Pons (tissue), 1 donor: ENCODE data around the gene PCGF5.
"Not testable (repeated sequence)": the region's sequence is repeated elsewhere in the genome, so short reads cannot be mapped to it uniquely, and the experiment has no call there.

Experiments used
- DNase-seq: peaks from one replicate; pipeline ENCODE4 v3.0.0-alpha.2; 2016; ENCODE audit warnings: low spot score

The PCGF5 gene

GRCh38 chr10:91286572-91286971 lies 66.1 kb downstream of the PCGF5 start:
- no peak for DNase-seq

GRCh38 chr10:91287276-91287675 lies 66.8 kb downstream of the PCGF5 start:
- DNase-seq, result no peak

GRCh38 chr10:91287912-91288311 lies 67.4 kb downstream of the PCGF5 start:
- DNase-seq, result no peak

GRCh38 chr10:91289305-91289704 lies 68.8 kb downstream of the PCGF5 start:
- DNase-seq, result no peak

- no peak for DNase-seq
Observed at GRCh38 chr10:91290607-91291006, 70.1 kb downstream of the PCGF5 start.

- no peak for DNase-seq
Observed at GRCh38 chr10:91294134-91294906, 73.9 kb downstream of the PCGF5 start.

- no peak for DNase-seq
Observed at GRCh38 chr10:91295346-91295745, 74.9 kb downstream of the PCGF5 start.

- DNase-seq, result no peak
Observed at GRCh38 chr10:91296471-91296870, 76.0 kb downstream of the PCGF5 start.

GRCh38 chr10:91298224-91298871 lies 77.9 kb downstream of the PCGF5 start:
- peak; percentile 63 for DNase-seq

- DNase-seq, result no peak
Observed at GRCh38 chr10:91299999-91300575, 79.6 kb downstream of the PCGF5 start.

GRCh38 chr10:91302946-91303345 lies 82.5 kb downstream of the PCGF5 start:
- DNase-seq, result not testable (repeated sequence)

- not testable (repeated sequence) for DNase-seq
Observed at GRCh38 chr10:91305979-91306378, 85.5 kb downstream of the PCGF5 start.

GRCh38 chr10:91307489-91307888 lies 87.0 kb downstream of the PCGF5 start:
- no peak for DNase-seq

GRCh38 chr10:91309711-91310110 lies 89.2 kb downstream of the PCGF5 start:
- DNase-seq, result no peak

- DNase-seq, result no peak
Observed at GRCh38 chr10:91311601-91312381, 91.3 kb downstream of the PCGF5 start.

- DNase-seq, result no peak
Observed at GRCh38 chr10:91312382-91312733, 91.9 kb downstream of the PCGF5 start.

- no peak for DNase-seq
Observed at GRCh38 chr10:91313796-91314485, 93.5 kb downstream of the PCGF5 start.

GRCh38 chr10:91316486-91316885 lies 96.0 kb downstream of the PCGF5 start:
- no peak for DNase-seq

GRCh38 chr10:91317541-91317940 lies 97.1 kb downstream of the PCGF5 start:
- no peak for DNase-seq

GRCh38 chr10:91319336-91319735 lies 98.9 kb downstream of the PCGF5 start:
- no peak for DNase-seq

GRCh38 chr10:91323293-91323905 lies 102.9 kb downstream of the PCGF5 start:
- not testable (repeated sequence) for DNase-seq
